B cell (primary cell): Measurements from ENCODE around the gene TSPAN16. TPM values are rescaled to one million over a fixed set of nuclear protein-coding genes. Genes with fewer than 3 reads are reported as not detected.

Experiments
- ATAC-seq: fragments of 200-7000 bp; cut with Tn5 transposase; one replicate; pipeline ENCODE4 v1.10.0; 2021; ENCODE audit warnings: low read depth, mild to moderate bottlenecking, moderate number of reproducible peaks, moderate library complexity
- CTCF ChIA-PET: fragments of 350-600 bp; sonication (Branson Sonifier 250); formaldehyde crosslinking; loops from one replicate; lab custom pipeline; 2021; ENCODE audit warnings: antibody characterized with exemption, inconsistent platforms; lab: Charles Lee
- POLR2A ChIA-PET: fragments of 350-600 bp; sonication (Branson Sonifier 250); formaldehyde crosslinking; loops from one replicate; lab custom pipeline; 2021; ENCODE audit warnings: antibody characterized with exemption; lab: Charles Lee
- DNase-seq: peaks from one replicate; pipeline ENCODE4 v3.0.0; 2013
- H2AFZ ChIP-seq: 2 replicates; pipeline ENCODE4 v1.6.1; 2012; ENCODE audit warnings: mild to moderate bottlenecking, low read depth, low read length; ENCODE audit not compliant: insufficient read depth, poor library complexity, severe bottlenecking
- H3K27ac ChIP-seq, 2 donors: 1 replicate in 1 of 2; 2 replicates in 1 of 2; pipeline ENCODE4 v1.5.1; 2012 to 2013; ENCODE audit warnings: low read length in 2 of 2, mild to moderate bottlenecking in 2 of 2, moderate library complexity in 1 of 2
- H3K27me3 ChIP-seq, 4 experiments: fragments of 200-600 bp in 1 of 4; sonication (generic) in 1 of 4; replicated peaks in 1 of 4; 1 replicate in 2 of 4; 2 replicates in 2 of 4; pipeline versions ENCODE4 v1.6.1 to v1.7.0; 2013 to 2016; ENCODE audit warnings: low read length in 3 of 4, mild to moderate bottlenecking in 2 of 4, mixed read lengths in 1 of 4, moderate library complexity in 1 of 4; ENCODE audit not compliant: insufficient read depth in 4 of 4, control insufficient read depth in 3 of 4; ENCODE audit errors: control extremely low read depth in 1 of 4
- H3K36me3 ChIP-seq, 2 experiments: replicated peaks in 1 of 2; 1 replicate in 1 of 2; 2 replicates in 1 of 2; pipeline versions ENCODE4 v1.6.1 to v1.7.1; 2013; ENCODE audit warnings: low read length in 1 of 2; ENCODE audit not compliant: insufficient read depth in 2 of 2, control insufficient read depth in 1 of 2; ENCODE audit errors: control extremely low read depth in 1 of 2, extremely low read depth in 1 of 2
- H3K4me1 ChIP-seq, 2 donors: fragments of 200-600 bp in 1 of 2; sonication (generic) in 1 of 2; 1 replicate in 1 of 2; 2 replicates in 1 of 2; pipeline versions ENCODE4 v1.5.1 to v1.6.1; 2013 to 2017; ENCODE audit warnings: low read length in 2 of 2; ENCODE audit not compliant: control insufficient read depth in 2 of 2, insufficient read depth in 2 of 2
- H3K4me2 ChIP-seq: replicated peaks from 2 replicates; pipeline ENCODE3; 2012; ENCODE audit warnings: mild to moderate bottlenecking, low read depth, low read length; ENCODE audit not compliant: poor library complexity, severe bottlenecking
- H3K4me3 ChIP-seq, 5 experiments: fragments of 200-600 bp in 1 of 5; sonication (generic) in 1 of 5; 1 replicate in 3 of 5; 2 replicates in 2 of 5; pipeline versions ENCODE4 v1.5.1 to v1.7.0; 2011 to 2016; ENCODE audit warnings: low read length in 4 of 5, mild to moderate bottlenecking in 4 of 5, low read depth in 2 of 5, control low read depth in 1 of 5, moderate library complexity in 1 of 5; ENCODE audit not compliant: insufficient read depth in 1 of 5; ENCODE audit errors: control extremely low read depth in 1 of 5, extremely low read depth in 1 of 5
- H3K79me2 ChIP-seq: fragments of 200-600 bp; sonication (generic); one replicate; pipeline ENCODE4 v1.6.0; 2016; ENCODE audit warnings: low read length; ENCODE audit not compliant: control insufficient read depth, insufficient read depth
- H3K9ac ChIP-seq: fragments of 200-600 bp; sonication (generic); 2 replicates; pipeline ENCODE4 v1.6.1; 2017; ENCODE audit warnings: mild to moderate bottlenecking, low read length, moderate library complexity
- H3K9me3 ChIP-seq, 3 donors: one replicate each; pipeline versions ENCODE4 v1.6.1 to v1.7.1; 2013; ENCODE audit warnings: low read length in 2 of 3; ENCODE audit not compliant: control insufficient read depth in 2 of 3, insufficient read depth in 1 of 3; ENCODE audit errors: control extremely low read depth in 1 of 3
- H4K20me1 ChIP-seq: 2 replicates; pipeline ENCODE4 v1.6.0; 2012; ENCODE audit warnings: mild to moderate bottlenecking, low read length; ENCODE audit not compliant: insufficient read depth, control insufficient read depth, poor library complexity, severe bottlenecking
- H3K27ac Mint-ChIP-seq: one replicate; pipeline ENCODE4 v1.8.0; 2021; ENCODE audit warnings: mixed read lengths
- H3K27me3 Mint-ChIP-seq: one replicate; pipeline ENCODE4 v1.8.0; 2021; ENCODE audit warnings: mixed read lengths
- H3K4me1 Mint-ChIP-seq: one replicate; pipeline ENCODE4 v1.8.0; 2021; ENCODE audit warnings: mixed read lengths
- H3K4me3 Mint-ChIP-seq: one replicate; pipeline ENCODE4 v1.8.0; 2021; ENCODE audit warnings: mixed read lengths
- H3K9me3 Mint-ChIP-seq: one replicate; pipeline ENCODE4 v1.8.0; 2022; ENCODE audit warnings: mixed read lengths; ENCODE audit not compliant: insufficient read depth
- EZH2 ChIP-seq: IDR thresholded peaks from 2 replicates; pipeline ENCODE4 v1.6.1; 2012; ENCODE audit warnings: borderline replicate concordance, low read depth, mild to moderate bottlenecking, moderate library complexity, low read length; ENCODE audit not compliant: insufficient read depth, poor library complexity, severe bottlenecking
- WGBS: methylation state at CpG from one replicate; pipeline ENCODE4 v1.1.5; 2013; ENCODE audit warnings: missing lambda C conversion rate; ENCODE audit not compliant: insufficient coverage; 5-methylcytosine and 5-hydroxymethylcytosine counted together
- intact Hi-C: fragments of 100-400 bp; cut with micrococcal nuclease; formaldehyde crosslinking; loops from one replicate; pipeline ENCODE4 v1.10.0; 2022
- polyA plus RNA-seq: library from polyadenylated mRNA; depleted of rRNA; stranded (reverse); fragments of >200 nt; gene quantifications from 2 replicates; pipeline ENCODE4 v1.2.3, GENCODE V29; 2012
- total RNA-seq, 2 donors: library from RNA; stranded (reverse); fragments of 120-200 nt in 1 of 2; gene quantifications; 1 replicate in 1 of 2; 2 replicates in 1 of 2; pipeline versions ENCODE4 v1.2.3 to v1.2.4, GENCODE V29; 2013 to 2022
- TF ChIP-seq, protein P1 (sequence below): fragments of 200-600 bp; IDR thresholded peaks from one replicate; pipeline ENCODE4 v1.8.0; 2022; ENCODE audit warnings: antibody characterized with exemption, mild to moderate bottlenecking

TSPAN16 gene
- total and polyA plus RNA-seq, 2 donors (not counting 1 experiment from before 2014, with no cell fraction given) = not detected

- no peak for DNase-seq
- TF ChIP-seq, protein P1, sequence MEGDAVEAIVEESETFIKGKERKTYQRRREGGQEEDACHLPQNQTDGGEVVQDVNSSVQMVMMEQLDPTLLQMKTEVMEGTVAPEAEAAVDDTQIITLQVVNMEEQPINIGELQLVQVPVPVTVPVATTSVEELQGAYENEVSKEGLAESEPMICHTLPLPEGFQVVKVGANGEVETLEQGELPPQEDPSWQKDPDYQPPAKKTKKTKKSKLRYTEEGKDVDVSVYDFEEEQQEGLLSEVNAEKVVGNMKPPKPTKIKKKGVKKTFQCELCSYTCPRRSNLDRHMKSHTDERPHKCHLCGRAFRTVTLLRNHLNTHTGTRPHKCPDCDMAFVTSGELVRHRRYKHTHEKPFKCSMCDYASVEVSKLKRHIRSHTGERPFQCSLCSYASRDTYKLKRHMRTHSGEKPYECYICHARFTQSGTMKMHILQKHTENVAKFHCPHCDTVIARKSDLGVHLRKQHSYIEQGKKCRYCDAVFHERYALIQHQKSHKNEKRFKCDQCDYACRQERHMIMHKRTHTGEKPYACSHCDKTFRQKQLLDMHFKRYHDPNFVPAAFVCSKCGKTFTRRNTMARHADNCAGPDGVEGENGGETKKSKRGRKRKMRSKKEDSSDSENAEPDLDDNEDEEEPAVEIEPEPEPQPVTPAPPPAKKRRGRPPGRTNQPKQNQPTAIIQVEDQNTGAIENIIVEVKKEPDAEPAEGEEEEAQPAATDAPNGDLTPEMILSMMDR = no peak
- TF ChIP-seq EZH2 = no peak
- no peak overlapping the region for H3K9ac ChIP-seq
- no peaks in the 10 kb centered on the region for H3K36me3 ChIP-seq
- Mint-ChIP-seq H3K4me3 (no peak overlapping the region), H3K9me3 (no peaks in the 10 kb centered on the region), H3K27ac (no peak overlapping the region), H3K27me3 (peaks cover 17% of the 10 kb centered on the region), H3K4me1 (no peaks in the 10 kb centered on the region)
- intact Hi-C loops = no loop called here
- no peaks in the 10 kb centered on the region for H3K27me3 ChIP-seq
- CTCF ChIA-PET = interaction anchor here (0.6 to 1.9 kb wide), 2 partner anchors 182 to 359 kb away, joined by 3 to 5 read pairs; no protein-coding TSS in a partner anchor
- H3K4me2 ChIP-seq = no peak overlapping the region
- no peaks in the 10 kb centered on the region for H4K20me1 ChIP-seq
- H3K4me3 ChIP-seq = no peak overlapping the region
- ATAC-seq = no peak
- H3K9me3 ChIP-seq = peaks cover 0 to 3% (median 0%) of the 10 kb centered on the region in 3 donors
- POLR2A ChIA-PET = no interaction called here
- H3K27ac ChIP-seq = no peak overlapping the region
- H3K79me2 ChIP-seq = no peaks in the 10 kb centered on the region
- no peak overlapping the region for H2AFZ ChIP-seq
- no peaks in the 10 kb centered on the region for H3K4me1 ChIP-seq
- WGBS = 90% methylated on average over 9 of the region's 11 CpGs
Measured at GRCh38 chr19:11300811-11301120, 4.8 kb downstream of the TSPAN16 start.

DNA sequence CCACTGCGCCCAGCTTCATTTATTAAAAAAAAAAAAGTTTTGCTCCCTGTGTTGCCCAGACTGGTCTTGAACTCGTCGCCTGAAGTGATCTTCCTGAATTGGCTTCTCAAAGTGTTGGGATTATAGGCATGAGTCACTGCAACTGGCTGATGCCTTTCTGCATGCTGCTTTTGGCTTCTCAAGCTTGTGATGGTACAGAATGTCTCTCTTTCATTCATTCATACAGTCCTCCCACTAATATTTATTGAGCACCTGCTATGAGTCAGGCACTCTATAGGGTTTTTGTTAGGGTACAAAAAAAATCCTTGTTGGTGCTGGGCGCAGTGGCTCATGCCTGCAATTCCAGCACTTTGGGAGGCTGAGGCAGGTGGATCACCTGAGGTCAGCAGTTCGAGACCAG is 9.0 kb downstream of the TSPAN16 start:
- ATAC-seq (no peak), DNase-seq (no peak)
- Histone ChIP-seq H3K36me3 (no peaks in the 10 kb centered on the region), H3K4me3 (no peak overlapping the region), H3K27me3 (peaks cover 0 to 2% (median 0%) of the 10 kb centered on the region in 4 experiments), H3K9me3 (peaks cover 0 to 3% (median 0%) of the 10 kb centered on the region in 3 donors), H3K9ac (no peak overlapping the region), H4K20me1 (no peaks in the 10 kb centered on the region), H3K4me1 (no peaks in the 10 kb centered on the region), H3K79me2 (no peaks in the 10 kb centered on the region), H3K27ac (no peak overlapping the region), H2AFZ (no peak overlapping the region), H3K4me2 (no peak overlapping the region)
- no peak for TF ChIP-seq EZH2
- TF ChIP-seq, protein P1 = no peak
- ChIA-PET POLR2A (no interaction called here), CTCF (interaction anchor here (0.6 to 1.5 kb wide), 2 partner anchors 18 to 368 kb away, joined by 3 read pairs; no protein-coding TSS in a partner anchor)
- Mint-ChIP-seq H3K4me1 (no peaks in the 10 kb centered on the region), H3K27ac (no peak overlapping the region), H3K9me3 (no peaks in the 10 kb centered on the region), H3K4me3 (no peak overlapping the region), H3K27me3 (peaks cover 19% of the 10 kb centered on the region)
- intact Hi-C loops = no loop called here
- 100% methylated on average over 3 of the region's 5 CpGs for WGBS
